K562 (cell line): ENCODE measurements around the gene BLCAP. TPM values are rescaled to one million over a fixed set of nuclear protein-coding genes. Genes with fewer than 3 reads are reported as not detected.

Experiments used
- CTBP1 ChIP-seq: fragments of 450-650 bp; IDR thresholded peaks from 2 replicates; pipeline ENCODE4 v1.6.1; 2016; ENCODE audit warnings: borderline replicate concordance
- FIP1L1 ChIP-seq: fragments of 200-400 bp; formaldehyde crosslinking; IDR thresholded peaks from 2 replicates; pipeline ENCODE4 v1.6.1; 2018; ENCODE audit warnings: mild to moderate bottlenecking, low read depth, low read length; ENCODE audit not compliant: poor library complexity, severe bottlenecking
- HBP1 ChIP-seq: fragments of 450-650 bp; formaldehyde crosslinking; IDR thresholded peaks from 2 replicates; pipeline ENCODE4 v1.4.0; 2022; ENCODE audit warnings: missing genetic modification characterization
- HNRNPH1 ChIP-seq: fragments of 200-400 bp; formaldehyde crosslinking; optimal IDR thresholded peaks from 2 replicates; pipeline ENCODE3; 2017; ENCODE audit warnings: low read depth, mild to moderate bottlenecking, low read length, moderate library complexity
- RCOR1 ChIP-seq, 2 experiments: IDR thresholded peaks; 2 replicates each; pipeline ENCODE4 v1.6.1; 2012; ENCODE audit warnings: low read depth in 2 of 2, low read length in 2 of 2, borderline replicate concordance in 1 of 2, improper control_type of control experiment in 1 of 2
- TEAD1 ChIP-seq, 2 experiments: fragments of 450-650 bp in 1 of 2; sonication (generic) in 1 of 2; formaldehyde crosslinking; IDR thresholded peaks; 2 replicates each; pipeline versions ENCODE4 v1.4.0 to v1.8.0; 2020 to 2022; ENCODE audit warnings: mild to moderate bottlenecking in 2 of 2, missing genetic modification reagents in 1 of 2
- TFAP4 ChIP-seq: sonication (generic); formaldehyde crosslinking; IDR thresholded peaks from 2 replicates; pipeline ENCODE4 v1.8.0; 2022; ENCODE audit warnings: missing genetic modification reagents, mild to moderate bottlenecking, moderate library complexity, borderline replicate concordance
- UBTF ChIP-seq, 2 experiments: IDR thresholded peaks; 2 replicates each; pipeline ENCODE4 v1.6.1; 2012; ENCODE audit warnings: improper control_type of control experiment in 2 of 2, low read depth in 2 of 2, low read length in 2 of 2, borderline replicate concordance in 1 of 2
- ZNF175 ChIP-seq: fragments of 200-800 bp; sonication (Bioruptor generic); IDR thresholded peaks from 2 replicates; pipeline ENCODE4 v1.6.1; 2016; ENCODE audit warnings: low read depth, mild to moderate bottlenecking, missing genetic modification characterization, missing compliant biosample characterization
- ZNF324 ChIP-seq: fragments of 250-450 bp; sonication (Bioruptor Pico); IDR thresholded peaks from 2 replicates; pipeline ENCODE4 v1.4.0; 2020; ENCODE audit warnings: mild to moderate bottlenecking
- ZNF407 ChIP-seq: fragments of 450-650 bp; IDR thresholded peaks from 2 replicates; pipeline ENCODE4 v1.6.1; 2016; ENCODE audit warnings: low read depth
- polyA plus RNA-seq, 8 experiments: library from polyadenylated mRNA; depleted of rRNA in 4 of 8; stranded (reverse) in 5 of 8; unstranded in 3 of 8; fragments of >200 nt; fragmentation: Nextera tagmentation in 2 of 8; fragmentation: Illumina TruSeq in 1 of 8; extraction: Ambion mirVana in 2 of 8; extraction: Trizol in 1 of 8; gene quantifications; 2 replicates each; pipeline versions ENCODE4 v1.2.1 to v1.2.3, GENCODE V29; 2011 to 2014; ENCODE audit warnings: inconsistent platforms in 1 of 8, missing spikeins in 1 of 8
- total RNA-seq, 7 experiments: library from RNA; depleted of rRNA in 6 of 7; stranded (reverse); fragments of >200 nt in 6 of 7; fragmentation: Illumina TruSeq in 2 of 7; extraction: Trizol in 2 of 7; gene quantifications; 2 replicates each; pipeline versions ENCODE4 v1.2.1 to v1.2.3, GENCODE V29; 2011 to 2021; ENCODE audit warnings: low replicate concordance in 1 of 7

Gene BLCAP
- total and polyA plus RNA-seq, 9 of the 15 experiments (the other 6 are each of a cell fraction or from before 2014, with no cell fraction given): 16.9 to 41.5 (median 27.6) TPM

- no peak for TF ChIP-seq HBP1
- peak; percentile 70; the same call in 1 of the 2 replicates for TF ChIP-seq CTBP1
- no peak for TF ChIP-seq ZNF324 (CRISPR knock-in tag)
- TF ChIP-seq TEAD1 (CRISPR knock-in tag; IDR thresholded peaks at IDR 0.05): peak; percentile 10 to 50; a peak in 1 of 4 replicates
- no peak for TF ChIP-seq FIP1L1
- TF ChIP-seq ZNF175 (CRISPR knock-in tag): no peak
- peak; percentile 42; the same call in 1 of the 2 replicates for TF ChIP-seq ZNF407
- peak in 1 of 2 experiments; percentile 1; a peak in 1 of 4 replicates for TF ChIP-seq RCOR1 (IDR thresholded peaks at IDR 0.05; ENCODE audit: borderline replicate concordance in 1 of 2, low read depth in 2 of 2, low read length in 2 of 2)
- peak; percentile 69; the same call in 1 of the 2 replicates for TF ChIP-seq TFAP4 (CRISPR knock-in tag)
- TF ChIP-seq HNRNPH1: no peak
- no peak for TF ChIP-seq UBTF (IDR thresholded peaks at IDR 0.05; ENCODE audit: borderline replicate concordance in 1 of 2, low read depth in 2 of 2, low read length in 2 of 2)
Observed at GRCh38 chr20:37527638-37528445, at the start of gene BLCAP (continued).
